ENCODE measurements around the gene PCMTD2. TPM values are rescaled to one million over a fixed set of nuclear protein-coding genes. Genes with fewer than 3 reads are reported as not detected.
"Not testable (repeated sequence)": the region's sequence is repeated elsewhere in the genome, so short reads cannot be mapped to it uniquely, and the experiment has no call there.

The PCMTD2 gene
- polyA plus RNA-seq, 4 donors = 132 to 182 (median 154) TPM

DNA sequence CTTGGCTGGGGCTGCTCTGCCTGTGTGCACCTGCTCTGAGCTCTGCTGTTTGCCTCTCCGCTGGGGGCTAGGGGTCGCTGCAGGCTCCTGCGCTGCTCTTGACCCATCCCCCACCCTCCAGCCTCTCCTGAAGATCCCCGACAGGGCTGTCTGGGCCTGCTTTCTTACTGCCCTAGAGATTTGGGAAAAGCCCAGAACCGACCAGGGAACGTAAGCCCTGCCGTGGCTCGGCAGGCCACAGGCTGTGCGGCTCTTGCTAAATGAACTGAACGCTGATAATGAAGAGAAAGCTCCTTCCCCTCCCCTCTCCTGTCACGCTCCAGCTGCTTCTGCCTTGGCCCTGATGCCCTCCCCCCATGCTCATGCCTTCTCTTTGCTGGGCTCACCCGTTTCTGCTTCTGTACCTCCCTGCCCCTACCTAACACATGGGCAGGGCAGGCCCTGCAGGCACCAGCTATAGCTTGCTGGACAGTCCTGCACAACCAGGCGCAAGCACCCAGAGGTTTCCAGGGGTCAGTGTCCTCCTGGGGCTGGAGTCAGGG lies 32.0 kb upstream of the PCMTD2 start:
- DNase-seq (ENCODE audit: low read depth in 4 of 4, low spot score in 3 of 4) = peak in 3 of 4 donors; percentile 25 to 41 (median 35)

GRCh38 chr20:64224351-64225170 lies 31.0 kb upstream of the PCMTD2 start:
- peak in 2 of 4 donors; percentile 24 to 35 for DNase-seq (ENCODE audit: low read depth in 4 of 4, low spot score in 3 of 4)

GRCh38 chr20:64225171-64225595 lies 30.4 kb upstream of the PCMTD2 start:
- DNase-seq (ENCODE audit: low read depth in 4 of 4, low spot score in 3 of 4) = no peak

DNA sequence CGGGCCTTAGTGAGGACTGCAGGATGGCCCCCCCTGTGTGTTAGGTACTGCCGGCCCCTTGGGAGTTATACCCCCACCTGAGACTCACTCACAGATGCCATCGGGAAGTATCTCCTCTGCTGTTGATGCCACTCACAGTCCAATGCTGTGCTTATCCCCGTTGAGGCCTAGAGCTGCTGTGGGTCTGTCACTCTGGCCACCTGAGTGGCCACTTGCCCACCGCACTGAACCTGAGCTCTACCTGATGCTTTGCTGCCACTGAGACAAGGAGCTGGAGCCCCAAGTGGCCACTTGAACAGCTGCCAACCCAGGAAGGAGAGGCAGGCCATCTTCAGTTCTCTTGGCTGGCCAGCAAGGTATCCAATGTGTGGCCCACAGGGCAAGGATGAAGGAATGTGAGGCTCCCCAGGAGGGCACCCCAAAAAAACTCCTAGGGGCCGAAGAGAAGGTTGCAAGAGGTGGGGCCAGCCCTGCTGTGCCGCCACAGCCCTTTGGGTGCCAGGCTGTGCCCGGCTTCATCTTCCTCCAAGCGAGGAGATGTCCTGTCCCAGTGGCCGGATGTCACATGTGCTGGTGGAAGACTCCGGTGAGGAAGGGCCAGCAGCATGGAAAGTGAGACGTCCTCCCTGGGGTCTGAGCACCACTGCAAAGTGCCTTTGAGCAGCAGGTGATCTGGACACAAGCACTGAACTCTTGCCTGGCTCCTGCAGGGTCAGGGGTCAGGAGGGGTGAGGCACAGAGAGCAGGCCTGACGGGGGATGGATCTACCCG lies 29.5 kb upstream of the PCMTD2 start:
- DNase-seq (ENCODE audit: low read depth in 4 of 4, low spot score in 3 of 4) = no peak

DNA sequence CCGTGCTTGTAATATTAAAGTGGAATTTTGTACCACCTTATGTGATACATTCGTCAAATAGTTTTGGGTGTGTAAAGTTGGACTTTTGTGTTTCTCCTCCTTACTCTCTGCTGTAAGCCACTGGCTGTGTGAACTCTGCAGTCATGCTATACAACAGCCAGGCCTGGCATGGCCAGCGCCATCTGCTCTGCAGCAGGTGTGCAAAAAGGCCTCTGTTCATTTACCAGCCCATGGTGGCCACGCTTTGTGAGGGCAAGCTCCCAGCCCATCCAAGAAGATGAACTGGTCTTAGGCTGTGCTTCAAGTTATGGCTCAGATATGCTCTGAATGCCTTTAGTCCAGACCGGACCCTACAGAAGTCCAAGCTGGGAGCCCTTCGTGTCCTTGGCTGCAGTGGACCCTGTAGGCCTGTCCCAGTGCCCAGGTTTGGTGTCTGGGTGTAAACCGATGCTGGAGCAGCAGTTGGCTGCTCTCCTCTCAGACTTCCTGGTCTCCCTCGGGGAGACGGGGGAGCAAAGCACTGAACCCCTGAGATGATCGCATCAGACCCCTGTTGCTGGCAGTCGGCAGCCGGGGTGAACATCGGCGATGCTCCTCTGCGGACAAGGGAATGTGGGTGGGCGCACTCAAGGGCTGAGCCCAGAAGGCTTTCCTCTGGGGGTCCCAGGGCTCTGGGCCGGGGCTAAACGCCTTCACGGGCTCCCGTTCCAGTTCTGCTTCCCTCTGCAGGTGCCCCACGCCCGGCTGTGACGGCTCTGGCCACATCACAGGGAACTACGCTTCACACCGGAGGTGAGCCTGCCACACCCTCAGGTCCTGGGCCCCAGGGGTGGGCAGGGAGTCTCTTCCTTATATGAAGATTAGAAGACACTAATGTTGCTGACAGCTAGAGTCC lies 28.6 kb upstream of the PCMTD2 start:
- no peak for DNase-seq (ENCODE audit: low read depth in 4 of 4, low spot score in 3 of 4)

- no peak for DNase-seq (ENCODE audit: low read depth in 4 of 4, low spot score in 3 of 4)
These were observed 27.4 kb upstream of the PCMTD2 start for GRCh38 chr20:64228086-64228653.

DNA sequence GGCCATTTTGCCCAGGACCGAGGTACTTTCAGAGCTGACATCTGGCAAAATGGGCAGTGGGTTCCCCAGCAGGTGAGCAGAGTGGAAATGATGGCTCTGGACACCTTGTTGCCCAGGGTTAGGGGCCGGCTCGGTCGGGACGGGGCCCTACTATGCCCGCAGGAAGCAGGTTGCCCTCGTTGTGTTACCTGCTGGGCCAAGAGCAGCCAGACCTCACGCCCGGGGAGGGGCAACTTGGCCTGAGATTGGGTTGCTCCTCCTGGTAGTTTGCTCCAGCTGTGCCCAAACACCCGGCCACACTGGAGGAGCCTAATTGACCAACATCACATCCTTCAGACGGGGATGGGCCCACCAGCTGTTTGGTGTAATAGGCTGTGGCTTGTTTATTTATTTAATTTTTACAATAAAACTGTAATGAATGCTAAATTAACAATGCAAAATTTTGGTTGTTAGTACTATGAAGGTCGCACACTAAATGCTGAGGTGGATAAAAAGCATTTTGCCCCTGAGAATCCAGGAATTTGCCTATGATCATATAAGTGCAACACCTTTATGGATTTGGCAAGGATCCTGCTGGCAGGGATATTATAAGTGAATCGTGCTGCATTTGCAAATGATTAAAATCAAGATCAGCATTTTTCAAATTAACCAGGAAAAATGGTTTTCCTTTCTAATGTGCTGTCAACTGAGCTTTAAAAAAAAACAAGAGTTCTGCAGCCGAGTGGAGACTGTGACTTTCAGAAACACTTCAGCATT lies 26.6 kb upstream of the PCMTD2 start:
- DNase-seq (ENCODE audit: low read depth in 4 of 4, low spot score in 3 of 4) = no peak

GRCh38 chr20:64229507-64230061 lies 26.0 kb upstream of the PCMTD2 start:
- no peak for DNase-seq (ENCODE audit: low read depth in 4 of 4, low spot score in 3 of 4)

DNA sequence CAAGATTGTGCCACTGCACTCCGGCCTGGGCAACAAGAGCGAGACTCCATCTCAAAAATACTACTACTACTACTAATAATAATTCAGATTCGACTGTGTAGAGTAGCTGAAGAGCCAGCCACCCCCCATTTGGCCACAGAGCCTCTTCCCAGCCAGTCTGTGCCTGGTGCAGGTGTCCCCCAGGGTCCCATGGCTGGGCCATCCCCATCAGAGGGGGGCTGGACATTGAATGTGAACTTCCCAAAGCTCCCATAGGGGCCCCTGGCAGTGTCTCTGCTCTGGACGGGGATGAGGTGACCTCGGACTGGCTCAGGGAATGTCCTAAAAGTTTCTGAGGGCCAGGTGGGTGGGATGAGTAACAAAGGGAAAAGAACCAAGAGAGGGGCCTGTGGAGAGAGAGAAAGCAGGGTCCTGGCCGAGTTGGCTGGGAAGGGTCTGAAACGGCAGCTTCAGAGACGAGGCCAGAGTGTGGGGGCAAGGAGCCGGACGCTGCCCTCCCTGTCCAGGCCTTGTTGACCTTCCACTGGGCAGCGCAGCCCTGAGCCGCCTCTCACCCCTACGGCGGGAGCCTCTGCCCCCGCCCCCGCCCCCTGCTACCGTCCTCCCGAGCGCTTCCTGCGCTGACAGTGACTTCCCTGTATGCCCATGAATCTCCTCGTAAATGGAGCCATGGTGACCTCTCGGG lies 24.9 kb upstream of the PCMTD2 start:
- no peak for DNase-seq (ENCODE audit: low read depth in 4 of 4, low spot score in 3 of 4)

- DNase-seq (ENCODE audit: low read depth in 4 of 4, low spot score in 3 of 4) = no peak
These were observed 23.7 kb upstream of the PCMTD2 start for GRCh38 chr20:64231621-64232550.

DNA sequence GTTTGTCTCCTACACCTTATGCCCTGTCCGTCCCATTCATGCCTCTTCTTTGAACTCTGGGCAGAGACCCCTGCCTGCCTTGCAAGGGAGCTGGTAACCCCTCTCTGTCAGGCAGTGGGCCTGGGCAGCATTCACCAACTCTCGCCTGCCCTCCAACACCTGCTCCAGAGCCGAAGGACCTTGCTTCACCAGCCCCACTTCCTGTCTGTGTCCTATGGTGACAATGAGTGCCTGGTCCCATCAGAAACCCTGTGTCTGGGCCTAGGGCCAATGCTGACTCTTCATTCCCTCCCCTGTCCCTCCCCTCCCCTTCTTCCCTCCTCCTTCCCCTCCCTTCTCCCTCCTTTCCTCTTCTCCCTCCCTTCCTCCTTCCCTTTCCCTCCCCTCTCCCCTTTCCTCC lies 22.8 kb upstream of the PCMTD2 start:
- DNase-seq (ENCODE audit: low read depth in 4 of 4, low spot score in 3 of 4) = no peak

GRCh38 chr20:64233725-64234124 lies 21.8 kb upstream of the PCMTD2 start:
- no peak for DNase-seq (ENCODE audit: low read depth in 4 of 4, low spot score in 3 of 4)

- DNase-seq (ENCODE audit: low read depth in 4 of 4, low spot score in 3 of 4) = no peak
These were observed 21.2 kb upstream of the PCMTD2 start for GRCh38 chr20:64234291-64234791.

DNA sequence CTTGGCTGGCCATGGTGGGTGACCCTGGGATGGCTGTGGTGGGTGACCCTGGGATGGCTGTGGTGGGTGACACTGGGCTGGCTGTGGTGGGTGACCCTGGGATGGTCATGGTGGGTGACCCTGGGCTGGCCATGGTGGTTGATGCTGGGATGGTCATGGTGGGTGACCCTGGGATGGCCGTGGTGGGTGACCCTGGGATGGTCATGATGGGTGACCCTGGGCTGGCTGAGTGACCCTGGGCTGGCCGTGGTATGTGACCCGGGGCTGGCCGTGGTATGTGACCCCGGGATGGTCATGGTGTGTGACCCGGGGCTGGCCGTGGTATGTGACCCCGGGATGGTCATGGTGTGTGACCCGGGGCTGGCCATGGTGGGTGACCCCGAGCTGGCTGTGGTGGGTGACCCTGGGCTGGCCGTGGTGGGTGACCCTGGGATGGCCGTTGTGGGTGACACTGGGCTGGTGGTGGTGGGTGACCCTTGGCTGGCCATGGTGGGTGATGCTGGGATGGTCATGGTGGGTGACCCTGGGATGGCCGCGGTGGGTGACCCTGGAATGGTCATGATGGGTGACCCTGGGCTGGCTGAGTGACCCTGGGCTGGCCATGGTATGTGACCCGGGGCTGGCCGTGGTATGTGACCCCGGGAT lies 20.5 kb upstream of the PCMTD2 start:
- DNase-seq (ENCODE audit: low read depth in 4 of 4, low spot score in 3 of 4) = not testable (repeated sequence)

- no peak for DNase-seq (ENCODE audit: low read depth in 4 of 4, low spot score in 3 of 4)
These were observed 19.1 kb upstream of the PCMTD2 start for GRCh38 chr20:64236137-64237088.

GRCh38 chr20:64237316-64237715 lies 18.2 kb upstream of the PCMTD2 start:
- no peak for DNase-seq (ENCODE audit: low read depth in 4 of 4, low spot score in 3 of 4)

Data from right renal pelvis (tissue), 4 donors.